OCI-LY3 (cell line): ENCODE data around the gene SPPL2B.

ENCODE experiments used
- H2AFZ ChIP-seq: fragments of 200-600, 300-600 bp; shearing (Covaris generic); 2 replicates; pipeline ENCODE4 v1.6.0; 2014; ENCODE audit warnings: antibody characterized with exemption, low read depth, low read length
- H3K27ac ChIP-seq: fragments of 200-600, 300-600 bp; sonication (generic); 2 replicates; pipeline ENCODE4 v1.5.1; 2014; ENCODE audit warnings: mild to moderate bottlenecking, low read length, moderate library complexity, mixed read lengths
- H3K27me3 ChIP-seq: fragments of 200-600, 300-600 bp; sonication (generic); 2 replicates; pipeline ENCODE4 v1.6.1; 2014; ENCODE audit warnings: low read depth, low read length, mixed read lengths
- H3K36me3 ChIP-seq: fragments of 200-600, 300-600 bp; sonication (generic); replicated peaks from 2 replicates; pipeline ENCODE3; 2014; ENCODE audit warnings: low read depth, low read length, mixed read lengths
- H3K4me1 ChIP-seq: fragments of 300-600, 200-600 bp; sonication (generic); 2 replicates; pipeline ENCODE4 v1.6.1; 2014; ENCODE audit warnings: low read length, mixed read lengths
- H3K4me2 ChIP-seq: fragments of 200-600, 300-600 bp; sonication (generic); 2 replicates; pipeline ENCODE4 v1.6.1; 2014; ENCODE audit warnings: low read length, mixed read lengths
- H3K4me3 ChIP-seq: fragments of 300-600, 200-600 bp; sonication (generic); 2 replicates; pipeline ENCODE4 v1.5.1; 2014; ENCODE audit warnings: antibody characterized with exemption, mild to moderate bottlenecking, low read length, moderate library complexity
- H3K79me2 ChIP-seq: fragments of 300-600, 200-600 bp; shearing (Covaris generic); 2 replicates; pipeline ENCODE4 v1.6.1; 2014; ENCODE audit warnings: mild to moderate bottlenecking, low read length, mixed read lengths
- H3K9ac ChIP-seq: fragments of 300-600, 200-600 bp; shearing (Covaris generic); 2 replicates; pipeline ENCODE4 v1.6.0; 2014; ENCODE audit warnings: mild to moderate bottlenecking, low read length, moderate library complexity
- H3K9me3 ChIP-seq: fragments of 200-600, 300-600 bp; shearing (Covaris generic); 2 replicates; pipeline ENCODE4 v1.6.1; 2014; ENCODE audit warnings: low read length, mixed read lengths; ENCODE audit not compliant: insufficient read depth
- H4K20me1 ChIP-seq: fragments of 200-600, 300-600 bp; sonication (generic); 2 replicates; pipeline ENCODE4 v1.6.1; 2016; ENCODE audit warnings: low read length, mixed read lengths; ENCODE audit not compliant: insufficient read depth
- CTCF ChIP-seq: fragments of 200-600, 300-600 bp; sonication (generic); IDR thresholded peaks from 2 replicates; pipeline ENCODE4 v1.5.1; 2014; ENCODE audit warnings: antibody characterized with exemption, low read length, low read depth
- EZH2phosphoT487 ChIP-seq: fragments of 200-600 bp; shearing (Covaris generic); IDR thresholded peaks from 2 replicates; pipeline ENCODE4 v1.6.1; 2018; ENCODE audit warnings: antibody characterized with exemption, mixed run types, low read depth

The SPPL2B gene

GRCh38 chr19:2353887-2354592 lies 25.6 kb downstream of the SPPL2B start:
- TF ChIP-seq CTCF (no peak), EZH2phosphoT487 (no peak)
- Histone ChIP-seq H3K9ac (no peak overlapping the region), H3K36me3 (peaks cover 12% of the 10 kb centered on the region), H4K20me1 (no peaks in the 10 kb centered on the region), H3K27ac (no peak overlapping the region), H2AFZ (no peak overlapping the region), H3K4me1 (no peaks in the 10 kb centered on the region), H3K4me2 (no peak overlapping the region), H3K9me3 (no peaks in the 10 kb centered on the region), H3K4me3 (no peak overlapping the region), H3K27me3 (no peaks in the 10 kb centered on the region), H3K79me2 (no peaks in the 10 kb centered on the region)

- no peak overlapping the region for H3K9ac ChIP-seq
- H3K79me2 ChIP-seq: no peaks in the 10 kb centered on the region
- no peak overlapping the region for H2AFZ ChIP-seq
- H3K4me2 ChIP-seq: no peak overlapping the region
- no peak overlapping the region for H3K27ac ChIP-seq
- peaks cover 12% of the 10 kb centered on the region for H3K36me3 ChIP-seq
- no peaks in the 10 kb centered on the region for H3K27me3 ChIP-seq
- no peak overlapping the region for H3K4me3 ChIP-seq
- no peaks in the 10 kb centered on the region for H3K4me1 ChIP-seq
- H3K9me3 ChIP-seq: no peaks in the 10 kb centered on the region
- no peaks in the 10 kb centered on the region for H4K20me1 ChIP-seq
- TF ChIP-seq CTCF (no peak), EZH2phosphoT487 (no peak)
Measured at GRCh38 chr19:2354670-2355069, 26.2 kb downstream of the SPPL2B start.

GRCh38 chr19:2355168-2356035 lies 26.9 kb downstream of the SPPL2B start:
- Histone ChIP-seq H3K27me3 (no peaks in the 10 kb centered on the region), H3K9me3 (no peaks in the 10 kb centered on the region), H3K4me2 (no peak overlapping the region), H3K36me3 (peaks cover 12% of the 10 kb centered on the region), H3K9ac (no peak overlapping the region), H4K20me1 (no peaks in the 10 kb centered on the region), H3K79me2 (no peaks in the 10 kb centered on the region), H3K27ac (no peak overlapping the region), H3K4me1 (no peaks in the 10 kb centered on the region), H3K4me3 (no peak overlapping the region), H2AFZ (no peak overlapping the region)
- TF ChIP-seq EZH2phosphoT487 (no peak), CTCF (no peak)

- Histone ChIP-seq H3K27me3 (no peaks in the 10 kb centered on the region), H3K36me3 (peaks cover 8% of the 10 kb centered on the region), H3K9ac (no peak overlapping the region), H3K4me2 (no peak overlapping the region), H4K20me1 (no peaks in the 10 kb centered on the region), H3K4me3 (no peak overlapping the region), H3K4me1 (no peaks in the 10 kb centered on the region), H2AFZ (no peak overlapping the region), H3K27ac (no peak overlapping the region), H3K9me3 (no peaks in the 10 kb centered on the region), H3K79me2 (no peaks in the 10 kb centered on the region)
- no peak for TF ChIP-seq EZH2phosphoT487
- no peak for TF ChIP-seq CTCF
Measured at GRCh38 chr19:2356036-2356646, 27.7 kb downstream of the SPPL2B start.
